Myocyte (in vitro differentiated cells): ENCODE results near the gene GLB1L2. TPM values are rescaled to one million over a fixed set of nuclear protein-coding genes. Genes with fewer than 3 reads are reported as not detected.
"Not testable (repeated sequence)": the region's sequence is repeated elsewhere in the genome, so short reads cannot be mapped to it uniquely, and the experiment has no call there.

Source experiments
- DNase-seq: peaks from one replicate; pipeline ENCODE4 v3.0.0-alpha.2; 2012; ENCODE audit warnings: low read depth
- polyA plus RNA-seq: library from polyadenylated mRNA; unstranded; fragments of >200 nt; gene quantifications from one replicate; pipeline ENCODE4 v1.2.1, GENCODE V29; 2012; ENCODE audit warnings: missing spikeins
- total RNA-seq: library from RNA; depleted of rRNA; stranded (reverse); fragments of >200 nt; gene quantifications from 2 replicates; pipeline ENCODE4 v1.2.3, GENCODE V29; 2014

The GLB1L2 gene, protein sequence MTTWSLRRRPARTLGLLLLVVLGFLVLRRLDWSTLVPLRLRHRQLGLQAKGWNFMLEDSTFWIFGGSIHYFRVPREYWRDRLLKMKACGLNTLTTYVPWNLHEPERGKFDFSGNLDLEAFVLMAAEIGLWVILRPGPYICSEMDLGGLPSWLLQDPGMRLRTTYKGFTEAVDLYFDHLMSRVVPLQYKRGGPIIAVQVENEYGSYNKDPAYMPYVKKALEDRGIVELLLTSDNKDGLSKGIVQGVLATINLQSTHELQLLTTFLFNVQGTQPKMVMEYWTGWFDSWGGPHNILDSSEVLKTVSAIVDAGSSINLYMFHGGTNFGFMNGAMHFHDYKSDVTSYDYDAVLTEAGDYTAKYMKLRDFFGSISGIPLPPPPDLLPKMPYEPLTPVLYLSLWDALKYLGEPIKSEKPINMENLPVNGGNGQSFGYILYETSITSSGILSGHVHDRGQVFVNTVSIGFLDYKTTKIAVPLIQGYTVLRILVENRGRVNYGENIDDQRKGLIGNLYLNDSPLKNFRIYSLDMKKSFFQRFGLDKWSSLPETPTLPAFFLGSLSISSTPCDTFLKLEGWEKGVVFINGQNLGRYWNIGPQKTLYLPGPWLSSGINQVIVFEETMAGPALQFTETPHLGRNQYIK
- not detected in 2 replicates for total RNA-seq
- not detected for polyA plus RNA-seq

DNA sequence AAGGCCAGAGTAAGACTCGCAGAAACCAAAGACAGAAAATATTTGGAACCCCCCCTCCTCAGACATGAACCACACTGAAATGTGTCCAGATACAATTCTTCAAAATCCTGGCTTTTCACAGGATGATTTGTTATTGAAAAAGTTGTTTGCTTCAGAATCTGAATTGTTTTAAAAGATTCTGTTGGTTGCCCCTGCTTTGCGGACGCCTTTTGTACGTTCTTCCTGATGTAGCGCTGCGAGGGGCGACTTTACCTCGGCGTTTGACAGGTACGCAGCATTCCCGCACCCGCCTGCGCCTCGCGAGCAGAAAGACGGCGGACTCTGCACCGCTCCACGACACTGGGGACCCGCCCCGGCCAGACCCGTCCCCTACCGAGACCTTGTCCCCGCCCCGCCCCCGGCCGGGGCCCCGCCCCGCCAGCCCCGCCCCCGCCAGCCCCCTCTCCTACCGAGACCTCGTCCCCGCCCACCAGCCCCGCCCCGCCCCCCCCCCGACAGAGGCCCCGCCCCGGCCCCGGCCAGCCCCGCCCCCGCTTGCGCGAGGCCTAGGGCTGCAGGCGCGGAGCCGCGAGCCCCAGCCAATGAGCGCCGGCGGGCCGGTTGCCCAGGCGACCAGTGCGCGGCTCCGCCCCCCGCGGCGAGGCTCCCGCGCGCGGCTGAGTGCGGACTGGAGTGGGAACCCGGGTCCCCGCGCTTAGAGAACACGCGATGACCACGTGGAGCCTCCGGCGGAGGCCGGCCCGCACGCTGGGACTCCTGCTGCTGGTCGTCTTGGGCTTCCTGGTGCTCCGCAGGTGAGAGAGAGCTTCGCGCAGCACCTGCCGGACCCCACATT is at the start of gene GLB1L2:
GLB1L2 (plus strand) TSS at position 635 of the 835 bp plus-strand sequence; CDS start at position 709, 74 bp downstream.
- no peak for DNase-seq

DNA sequence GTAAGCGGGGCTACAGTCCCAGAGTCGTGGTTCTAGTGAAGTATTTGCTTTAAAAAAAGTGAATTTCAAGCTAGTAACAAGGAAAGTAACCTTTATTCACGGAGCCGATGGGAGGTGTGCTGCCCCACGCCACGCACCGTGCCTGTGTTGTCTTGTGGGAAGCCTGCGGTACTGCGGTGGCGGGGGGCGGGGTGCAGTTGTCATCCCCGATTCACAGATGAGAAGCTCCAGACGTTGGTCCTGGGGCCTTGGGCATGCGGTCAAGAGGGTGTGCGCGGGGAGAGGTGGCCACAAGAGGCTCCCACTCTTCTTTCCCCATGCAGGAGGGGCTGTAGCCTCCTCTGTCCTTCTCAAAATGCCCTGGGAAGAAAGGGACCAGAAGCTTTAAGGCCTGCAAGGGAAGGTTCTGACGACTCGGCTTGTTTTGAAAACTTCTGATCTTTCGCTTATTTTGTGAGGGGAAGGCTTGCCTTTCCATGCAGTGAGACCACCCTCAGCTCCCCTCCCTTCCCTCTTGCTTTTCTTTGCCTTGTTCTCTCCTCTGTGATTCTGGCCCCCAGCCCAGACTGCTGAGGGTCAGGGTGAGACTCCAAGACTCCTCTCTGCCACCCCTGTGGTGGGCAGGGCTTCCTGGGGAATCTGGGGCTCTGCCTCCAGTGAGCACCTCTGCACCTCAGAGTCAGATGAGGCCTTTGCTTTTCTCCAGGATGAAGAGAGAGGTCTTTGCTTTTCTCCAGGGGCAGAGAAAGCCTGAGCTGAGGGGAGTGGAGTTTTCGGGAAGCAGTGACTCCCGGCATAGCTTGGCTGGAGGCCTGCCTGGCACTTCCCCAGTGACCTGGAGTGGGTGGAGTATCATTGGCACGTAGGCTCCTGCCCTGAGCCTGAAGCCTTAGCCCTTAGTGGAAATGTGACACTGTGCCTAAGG is 49.4 kb upstream of the GLB1L2 start:
- no peak for DNase-seq

DNA sequence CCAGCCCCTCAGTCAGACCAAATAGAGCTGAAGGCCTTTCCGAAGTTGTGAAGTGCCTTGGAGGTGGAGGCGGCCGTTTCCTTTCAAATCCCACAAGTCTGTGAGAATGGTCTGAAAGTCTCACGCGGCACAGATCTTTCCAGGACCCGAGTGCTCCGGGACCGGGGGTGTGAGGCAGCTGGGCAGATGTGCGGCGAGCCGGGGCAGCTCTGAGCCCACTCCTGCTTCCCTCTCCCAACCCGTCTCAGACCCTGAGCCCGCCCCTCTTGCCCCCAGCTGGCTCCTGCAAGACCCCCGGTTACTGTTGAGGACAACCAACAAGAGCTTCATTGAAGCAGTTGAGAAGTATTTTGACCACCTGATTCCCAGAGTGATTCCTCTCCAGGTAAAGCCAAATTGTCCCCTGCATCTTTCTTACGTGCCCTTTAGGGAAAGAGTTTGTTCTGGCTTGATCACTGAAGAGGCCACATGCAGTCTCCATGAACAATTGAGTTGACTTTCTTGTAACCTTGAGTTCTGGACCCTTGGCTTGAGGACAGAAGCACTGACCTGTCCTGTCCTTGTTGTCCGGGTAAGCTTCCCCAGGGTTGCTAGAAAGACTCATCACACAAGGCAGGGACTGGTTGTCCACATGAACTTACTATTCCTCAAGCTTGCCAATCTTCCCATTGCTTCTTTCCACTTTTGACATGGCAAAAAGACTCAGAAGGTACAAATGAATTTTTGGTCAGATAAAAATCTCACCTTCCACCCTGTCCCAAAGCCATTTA is 48.1 kb upstream of the GLB1L2 start:
- DNase-seq = no peak

DNA sequence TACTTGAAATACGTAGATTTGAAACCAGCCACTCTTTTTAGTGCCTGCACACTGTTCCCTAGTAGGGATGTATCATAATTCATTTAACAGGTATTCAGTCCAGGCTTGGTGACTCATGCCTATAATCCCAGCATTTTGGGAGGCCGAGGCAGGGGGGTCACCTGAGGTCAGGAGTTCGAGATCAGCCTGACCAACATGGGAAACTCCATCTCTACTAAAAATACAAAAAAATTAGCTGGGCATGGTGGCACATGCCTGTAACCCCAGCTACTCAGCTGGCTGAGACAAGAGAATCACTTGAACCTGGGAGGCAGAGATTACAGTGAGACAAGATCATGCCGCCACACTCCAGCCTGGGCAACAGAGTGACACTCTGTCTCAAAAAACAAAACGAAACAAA is 47.4 kb upstream of the GLB1L2 start:
- DNase-seq = not testable (repeated sequence)

DNA sequence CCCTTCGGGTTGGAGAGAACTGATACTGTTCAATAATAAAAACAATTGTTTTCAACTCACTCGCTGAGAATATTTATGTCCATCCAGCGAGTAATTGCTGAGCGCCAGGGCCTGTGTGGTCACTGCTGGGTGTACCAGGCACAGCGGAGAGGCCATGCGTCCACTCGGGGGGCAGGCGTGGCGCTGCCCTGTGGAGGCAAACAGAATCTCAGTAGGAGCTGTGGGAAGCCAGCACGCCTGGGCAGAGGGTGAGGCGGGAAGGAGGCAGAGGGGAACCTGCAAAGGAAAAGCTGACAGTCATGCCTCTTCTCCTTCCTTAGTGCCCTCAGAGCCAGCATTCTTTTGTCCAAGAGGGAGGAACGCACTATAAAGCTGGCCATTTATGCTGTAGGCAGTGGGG is 44.2 kb upstream of the GLB1L2 start:
- no peak for DNase-seq

DNA sequence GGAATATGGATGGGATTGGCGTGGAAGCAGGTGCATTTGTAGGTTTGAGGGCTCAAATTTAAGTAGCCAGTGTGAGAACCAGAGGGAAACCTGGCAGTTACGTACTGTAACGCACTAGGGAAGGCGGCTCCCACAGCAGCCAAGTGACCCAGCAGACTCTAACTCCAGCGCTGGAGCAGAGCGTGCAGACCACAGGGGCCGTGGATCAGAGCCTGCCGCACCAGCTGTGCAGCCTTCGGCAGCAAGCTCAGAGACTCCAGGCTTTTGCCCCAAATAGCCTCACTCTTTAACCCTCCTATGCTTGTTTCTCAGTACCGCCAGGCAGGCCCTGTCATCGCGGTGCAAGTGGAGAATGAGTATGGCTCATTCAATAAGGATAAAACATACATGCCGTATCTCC is 43.3 kb upstream of the GLB1L2 start:
- DNase-seq = no peak

DNA sequence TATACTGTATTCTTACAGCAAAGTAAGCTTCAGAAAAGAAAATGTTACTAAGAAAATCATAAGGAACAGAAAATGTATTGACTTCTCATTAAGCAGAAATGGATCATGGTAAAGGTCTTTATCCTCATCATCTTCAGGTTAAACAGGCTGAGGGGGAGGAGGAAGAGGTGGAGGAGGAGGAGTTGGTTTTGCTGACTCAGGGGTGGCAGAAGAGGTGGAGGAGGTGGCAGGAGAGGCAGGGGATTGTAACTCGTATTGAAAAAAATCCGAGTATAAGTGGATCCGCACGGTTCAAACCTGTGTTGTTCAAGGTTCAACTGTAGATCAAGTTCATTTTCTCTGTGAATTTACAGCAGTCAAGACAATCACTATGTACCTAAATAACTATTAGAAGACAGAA is 42.6 kb upstream of the GLB1L2 start:
- DNase-seq = no peak

DNA sequence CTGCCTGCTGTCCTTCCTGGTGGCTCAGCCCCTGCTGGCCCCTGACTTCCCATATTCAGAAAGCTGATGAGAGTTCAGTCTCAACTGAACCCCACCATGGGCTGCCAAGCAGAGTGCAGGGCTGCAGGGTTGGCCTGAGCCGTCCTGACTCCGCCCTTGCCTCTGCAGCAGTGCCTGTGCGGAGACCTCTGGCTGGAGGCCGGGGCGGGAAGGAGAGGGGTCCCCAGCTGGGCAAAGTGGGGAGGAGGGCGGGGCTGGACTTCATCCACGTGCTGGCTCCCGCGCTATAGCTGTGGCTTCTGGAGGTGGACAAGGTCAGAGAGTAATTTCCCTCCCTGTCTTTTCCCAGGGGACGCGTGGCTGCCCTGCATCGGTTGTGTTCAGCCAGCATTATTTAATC is 42.0 kb upstream of the GLB1L2 start:
- no peak for DNase-seq

DNA sequence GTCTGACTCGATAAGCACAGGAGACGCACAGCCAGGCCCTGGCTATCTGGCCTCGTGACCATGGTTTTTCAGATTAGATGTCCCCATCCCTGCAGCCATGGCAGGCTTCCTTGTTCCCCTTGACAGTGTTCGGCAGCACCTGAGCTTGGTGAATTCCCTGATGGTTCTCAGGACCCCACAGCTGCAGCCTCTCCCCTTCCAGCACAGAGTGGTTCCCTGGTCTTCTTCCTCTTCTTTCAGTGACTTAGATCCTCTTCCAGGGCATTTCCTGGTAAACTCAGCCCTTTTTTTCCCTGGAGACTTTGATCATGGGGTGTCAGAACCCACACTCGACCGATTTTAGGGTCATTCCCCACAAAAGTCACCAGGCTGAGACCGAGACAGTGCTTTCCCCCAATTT is 41.1 kb upstream of the GLB1L2 start:
- no peak for DNase-seq

DNA sequence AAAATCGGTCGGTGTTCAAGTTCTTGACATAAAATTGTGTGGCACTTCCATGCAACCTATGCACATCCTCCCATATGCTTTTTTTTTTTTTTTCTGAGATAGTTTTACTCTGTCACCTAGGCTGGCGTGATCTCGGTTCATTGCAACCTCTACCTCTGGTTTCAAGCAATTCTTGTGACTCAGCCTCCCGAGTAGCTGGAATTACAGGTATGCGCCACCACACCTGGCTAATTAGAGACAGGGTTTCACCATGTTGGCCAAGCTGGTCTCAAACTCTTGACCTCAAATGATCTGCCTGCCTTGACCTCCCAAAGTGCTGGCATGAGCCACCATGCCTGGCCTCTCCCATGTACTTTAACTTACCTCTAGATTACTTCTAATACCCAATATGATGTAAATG is 40.6 kb upstream of the GLB1L2 start:
- no peak for DNase-seq

DNA sequence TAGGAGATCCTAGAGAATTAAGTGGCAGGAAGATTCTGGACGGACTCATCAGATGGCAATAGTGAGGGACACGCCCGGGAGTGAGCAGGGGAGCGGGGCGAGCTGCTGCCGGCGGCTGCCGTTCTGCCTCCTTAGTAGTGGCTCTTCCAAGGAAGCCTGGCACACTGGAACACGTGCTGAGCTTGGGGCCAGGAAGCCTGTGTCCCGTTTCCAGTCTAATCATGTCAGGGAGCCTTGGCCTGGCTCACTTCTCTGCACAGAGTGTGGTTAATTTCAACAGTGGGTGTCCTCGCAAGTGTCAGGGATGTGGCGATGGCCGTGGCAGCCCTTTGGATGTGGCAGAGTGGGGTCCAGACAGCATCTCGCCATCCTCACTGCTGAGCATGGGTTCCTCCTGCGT is 39.1 kb upstream of the GLB1L2 start:
- DNase-seq = no peak

DNA sequence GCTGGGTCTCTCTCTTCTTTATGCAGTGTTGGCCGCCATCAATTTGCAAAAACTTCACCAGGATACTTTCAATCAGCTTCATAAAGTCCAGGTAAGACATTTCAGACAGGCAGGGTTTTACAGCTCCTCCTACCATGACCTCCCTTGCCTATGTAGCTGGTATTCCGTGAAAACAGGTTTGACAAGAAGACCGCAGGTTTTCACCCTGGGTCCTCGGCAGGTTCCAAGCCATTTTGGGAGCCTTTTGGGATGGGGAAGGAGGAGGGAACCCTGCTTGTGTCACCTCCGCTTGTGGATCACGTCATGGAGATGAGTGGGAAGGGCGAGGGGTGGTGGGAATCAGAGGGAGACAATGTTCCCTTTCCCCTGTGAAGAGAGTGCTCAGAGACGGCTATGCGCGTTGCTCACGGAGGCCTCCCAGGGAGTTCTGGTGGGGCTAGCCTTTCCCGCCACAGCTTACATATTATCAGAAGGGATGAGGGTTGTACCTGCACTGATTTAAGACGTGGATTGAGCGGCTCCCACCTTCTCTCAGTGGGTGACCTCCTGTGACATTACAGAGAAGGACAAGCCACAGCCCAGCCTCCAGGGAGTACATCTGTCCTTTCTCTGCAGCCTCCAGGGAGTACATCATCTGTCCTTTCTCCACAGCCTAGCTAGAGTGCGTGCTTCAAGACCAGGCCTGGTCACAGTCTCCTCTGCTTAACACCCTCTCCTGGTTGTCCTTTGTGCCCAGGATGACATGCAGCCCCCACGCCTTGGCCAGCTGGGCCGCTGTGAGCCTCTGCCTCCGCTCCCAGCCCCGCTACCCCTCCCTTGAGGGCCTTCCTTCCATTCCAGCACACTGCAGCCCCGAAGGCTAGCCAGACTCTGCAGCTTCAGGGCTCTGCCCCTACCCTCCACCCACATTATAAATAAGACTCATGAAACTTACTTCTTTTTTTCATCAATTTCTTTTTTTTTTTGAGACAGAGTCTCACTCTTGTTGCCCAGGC is 38.4 kb upstream of the GLB1L2 start:
- no peak for DNase-seq

DNA sequence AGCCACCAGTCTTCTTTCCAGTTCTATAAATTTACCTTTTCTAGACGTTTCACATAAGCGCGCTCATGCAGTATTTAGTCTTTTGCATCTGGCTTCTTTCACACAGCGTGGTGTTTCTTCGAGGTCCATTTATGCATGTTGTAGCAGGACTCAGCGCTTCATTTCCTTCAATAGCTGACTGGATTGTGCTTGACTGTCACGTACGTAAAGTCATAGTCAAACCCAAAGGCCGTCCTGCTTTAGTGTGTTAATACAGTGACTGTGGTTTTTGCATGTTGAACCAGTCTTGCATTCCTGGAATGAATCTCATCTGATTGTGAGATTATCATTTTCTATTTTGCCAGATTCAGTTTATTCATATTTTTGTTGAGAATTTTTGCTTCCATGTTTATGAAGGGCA is 37.1 kb upstream of the GLB1L2 start:
- no peak for DNase-seq

DNA sequence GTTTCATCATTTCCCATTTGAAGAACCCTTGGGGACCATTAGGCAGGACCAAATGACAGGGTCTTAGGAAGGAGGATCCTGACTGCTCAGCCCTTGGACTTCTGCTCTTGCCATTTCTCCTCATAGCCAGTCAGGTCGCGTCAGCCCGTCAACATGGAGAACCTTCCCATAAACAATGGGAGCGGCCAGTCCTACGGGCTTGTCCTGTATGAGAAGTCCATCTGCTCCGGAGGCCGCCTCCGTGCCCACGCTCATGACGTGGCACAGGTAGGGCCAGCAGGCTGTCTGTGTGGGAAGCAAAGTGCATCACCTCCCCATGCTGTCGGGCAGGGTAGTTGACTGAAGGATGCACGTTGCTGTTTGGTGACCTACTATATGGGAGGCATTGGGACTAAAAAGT is 19.6 kb upstream of the GLB1L2 start:
- DNase-seq = no peak

DNA sequence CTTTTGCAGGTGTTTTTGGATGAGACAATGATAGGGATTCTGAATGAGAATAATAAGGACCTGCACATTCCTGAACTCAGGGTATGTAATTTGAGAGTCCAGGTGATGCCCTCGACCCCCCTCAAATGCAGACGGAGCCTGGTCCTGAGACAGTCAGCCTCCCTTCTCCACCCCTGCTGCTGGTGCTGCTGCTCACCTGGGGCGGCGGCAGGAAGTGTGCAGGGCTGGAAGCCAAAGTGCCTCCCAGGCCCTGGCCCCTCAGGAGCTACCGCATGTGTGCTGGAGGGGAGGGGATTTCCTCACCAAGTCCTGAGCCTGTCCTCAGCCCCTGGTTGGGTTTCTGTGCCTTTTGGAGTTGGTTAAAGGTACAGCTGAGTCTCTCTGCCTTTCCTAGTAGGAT is 19.0 kb upstream of the GLB1L2 start:
- no peak for DNase-seq

DNA sequence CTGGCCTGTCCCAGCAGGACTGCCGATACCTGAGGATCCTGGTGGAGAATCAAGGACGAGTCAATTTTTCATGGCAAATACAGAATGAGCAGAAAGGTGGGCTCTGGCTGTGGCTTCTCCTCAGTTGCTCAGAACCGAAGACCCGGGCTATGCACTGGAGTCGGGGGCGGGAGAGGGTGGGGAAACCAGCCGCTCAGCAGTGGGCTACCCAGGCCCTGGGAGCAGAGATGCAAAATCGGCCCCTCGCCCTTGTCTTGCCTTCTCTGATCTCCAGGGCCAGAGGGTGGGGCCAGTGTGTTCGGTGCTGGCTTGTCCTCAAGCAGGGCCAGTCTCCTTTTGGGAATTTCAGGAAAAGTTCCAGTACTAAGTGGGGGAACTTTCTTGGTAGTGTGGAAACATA is 18.4 kb upstream of the GLB1L2 start:
- DNase-seq = no peak

DNA sequence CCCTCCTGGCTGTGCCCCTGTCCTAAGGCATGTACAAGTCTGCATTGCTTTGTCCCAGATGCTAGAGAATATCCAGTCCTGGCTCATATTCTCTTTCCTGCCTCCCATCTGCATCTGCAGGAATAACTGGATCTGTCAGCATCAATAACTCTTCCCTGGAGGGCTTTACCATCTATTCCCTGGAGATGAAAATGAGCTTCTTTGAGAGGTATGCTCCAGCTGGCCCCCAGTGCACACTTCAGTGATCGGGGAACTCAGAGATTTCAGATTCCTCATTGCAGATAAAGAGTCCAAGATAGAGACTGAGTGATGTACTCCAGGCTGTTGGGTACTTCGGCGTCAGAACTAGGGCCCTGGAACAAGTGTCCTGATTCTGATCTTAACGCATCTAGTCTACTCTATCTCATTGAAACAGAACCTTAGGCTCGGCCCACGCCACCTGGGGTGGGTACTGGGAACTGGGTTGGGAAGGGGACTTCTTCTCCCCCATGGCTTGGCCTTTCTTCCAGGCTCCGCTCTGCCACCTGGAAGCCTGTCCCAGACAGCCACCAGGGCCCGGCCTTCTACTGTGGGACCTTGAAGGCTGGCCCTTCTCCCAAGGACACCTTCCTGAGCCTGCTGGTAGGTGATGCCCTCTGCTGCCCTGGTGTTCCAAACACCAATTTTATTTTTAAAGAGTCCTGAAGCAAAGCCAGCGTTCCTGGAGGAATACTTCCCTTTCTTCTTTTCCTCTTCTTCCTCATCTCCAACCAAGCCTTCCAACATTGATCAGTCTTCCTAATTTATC is 17.8 kb upstream of the GLB1L2 start:
- DNase-seq = no peak

DNA sequence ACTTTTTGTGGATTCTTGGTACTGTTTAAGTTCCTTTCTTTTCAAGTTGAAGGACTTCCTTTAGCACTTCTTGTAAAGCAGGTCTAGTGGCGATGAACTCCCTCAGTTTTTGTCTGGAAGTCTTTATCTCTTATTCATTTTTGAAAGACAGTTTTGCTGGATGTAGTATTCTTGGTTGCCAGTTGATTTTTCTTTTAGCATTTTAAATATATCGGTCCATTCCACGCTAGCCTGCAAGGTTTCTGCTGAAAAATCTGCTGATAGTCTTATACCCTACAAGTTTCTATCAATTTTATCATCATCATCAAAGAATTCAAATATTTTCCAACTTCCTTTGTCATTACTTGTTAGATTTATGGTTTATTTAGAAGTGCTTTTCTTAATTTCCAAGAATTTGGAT is 14.7 kb upstream of the GLB1L2 start:
- DNase-seq = no peak
